ENCODE measurements around the gene MTMR4.
"Not testable (repeated sequence)": the region's sequence is repeated elsewhere in the genome, so short reads cannot be mapped to it uniquely, and the experiment has no call there.

MTMR4 gene

GRCh38 chr17:58504826-58505351 is 9.5 kb downstream of the MTMR4 start:
- no peaks in the 10 kb centered on the region for H3K79me2 ChIP-seq (ENCODE audit: control insufficient read depth, low read length)
- peaks cover 17% of the 10 kb centered on the region for H3K4me1 ChIP-seq (ENCODE audit: control insufficient read depth, low read length)
- peaks cover 91% of the 10 kb centered on the region for H3K36me3 ChIP-seq (ENCODE audit: control insufficient read depth, low read length)
- H3K9me2 ChIP-seq (replicated peaks; ENCODE audit: control insufficient read depth, low read length): no peaks in the 10 kb centered on the region
- peak overlapping the region; percentile 44 for H3K4me3 ChIP-seq (ENCODE audit: low read length)
- H3K27me3 ChIP-seq (ENCODE audit: control insufficient read depth, low read length): no peaks in the 10 kb centered on the region
- no peaks in the 10 kb centered on the region for H4K20me1 ChIP-seq (ENCODE audit: control insufficient read depth, insufficient read depth, low read depth, low read length)
- H3F3A ChIP-seq (ENCODE audit: control insufficient read depth, insufficient read depth): no peaks in the 10 kb centered on the region
- peak overlapping the region; percentile 56 for H3K27ac ChIP-seq (ENCODE audit: low read depth, low read length)
- H3K4me2 ChIP-seq (ENCODE audit: low read length): peak overlapping the region; percentile 63
- TF ChIP-seq EZH2phosphoT487 (IDR thresholded peaks at IDR 0.05; ENCODE audit: borderline replicate concordance, low read length) (no peak), CTCF (IDR thresholded peaks at IDR 0.05; ENCODE audit: low read depth, low read length, poor library complexity, severe bottlenecking) (no peak)
- no peaks in the 10 kb centered on the region for H3K9me3 ChIP-seq (ENCODE audit: control insufficient read depth, insufficient read depth, low read length)

GRCh38 chr17:58503866-58504265 is 10.6 kb downstream of the MTMR4 start:
- H3K4me3 ChIP-seq (ENCODE audit: low read length): no peak overlapping the region
- no peak overlapping the region for H3K4me2 ChIP-seq (ENCODE audit: low read length)
- TF ChIP-seq EZH2phosphoT487 (IDR thresholded peaks at IDR 0.05; ENCODE audit: borderline replicate concordance, low read length) (no peak), CTCF (IDR thresholded peaks at IDR 0.05; ENCODE audit: low read depth, low read length, poor library complexity, severe bottlenecking) (no peak)
- H3K36me3 ChIP-seq (ENCODE audit: control insufficient read depth, low read length): peaks cover 84% of the 10 kb centered on the region
- peaks cover 17% of the 10 kb centered on the region for H3K4me1 ChIP-seq (ENCODE audit: control insufficient read depth, low read length)
- H3K79me2 ChIP-seq (ENCODE audit: control insufficient read depth, low read length): no peaks in the 10 kb centered on the region
- no peaks in the 10 kb centered on the region for H3F3A ChIP-seq (ENCODE audit: control insufficient read depth, insufficient read depth)
- H3K27me3 ChIP-seq (ENCODE audit: control insufficient read depth, low read length): no peaks in the 10 kb centered on the region
- no peaks in the 10 kb centered on the region for H3K9me2 ChIP-seq (replicated peaks; ENCODE audit: control insufficient read depth, low read length)
- no peaks in the 10 kb centered on the region for H4K20me1 ChIP-seq (ENCODE audit: control insufficient read depth, insufficient read depth, low read depth, low read length)
- H3K27ac ChIP-seq (ENCODE audit: low read depth, low read length): no peak overlapping the region
- H3K9me3 ChIP-seq (ENCODE audit: control insufficient read depth, insufficient read depth, low read length): no peaks in the 10 kb centered on the region

GRCh38 chr17:58503134-58503533 is 11.3 kb downstream of the MTMR4 start:
- H3K4me3 ChIP-seq (ENCODE audit: low read length); H3K27ac ChIP-seq (ENCODE audit: low read depth, low read length); H4K20me1 ChIP-seq (ENCODE audit: control insufficient read depth, insufficient read depth, low read depth, low read length); H3F3A ChIP-seq (ENCODE audit: control insufficient read depth, insufficient read depth); H3K27me3 ChIP-seq (ENCODE audit: control insufficient read depth, low read length); H3K79me2 ChIP-seq (ENCODE audit: control insufficient read depth, low read length); H3K4me2 ChIP-seq (ENCODE audit: low read length); H3K9me2 ChIP-seq (replicated peaks; ENCODE audit: control insufficient read depth, low read length); H3K9me3 ChIP-seq (ENCODE audit: control insufficient read depth, insufficient read depth, low read length): not testable (repeated sequence)
- Histone ChIP-seq H3K36me3 (ENCODE audit: control insufficient read depth, low read length) (peaks cover 81% of the 10 kb centered on the region), H3K4me1 (ENCODE audit: control insufficient read depth, low read length) (peaks cover 17% of the 10 kb centered on the region)

- H4K20me1 ChIP-seq (ENCODE audit: control insufficient read depth, insufficient read depth, low read depth, low read length): no peaks in the 10 kb centered on the region
- no peak overlapping the region for H3K4me2 ChIP-seq (ENCODE audit: low read length)
- no peak for TF ChIP-seq EZH2phosphoT487 (IDR thresholded peaks at IDR 0.05; ENCODE audit: borderline replicate concordance, low read length)
- TF ChIP-seq CTCF (IDR thresholded peaks at IDR 0.05; ENCODE audit: low read depth, low read length, poor library complexity, severe bottlenecking): no peak
- no peaks in the 10 kb centered on the region for H3K9me3 ChIP-seq (ENCODE audit: control insufficient read depth, insufficient read depth, low read length)
- no peaks in the 10 kb centered on the region for H3F3A ChIP-seq (ENCODE audit: control insufficient read depth, insufficient read depth)
- H3K36me3 ChIP-seq (ENCODE audit: control insufficient read depth, low read length): peaks cover 82% of the 10 kb centered on the region
- H3K27me3 ChIP-seq (ENCODE audit: control insufficient read depth, low read length): no peaks in the 10 kb centered on the region
- no peaks in the 10 kb centered on the region for H3K9me2 ChIP-seq (replicated peaks; ENCODE audit: control insufficient read depth, low read length)
- H3K4me3 ChIP-seq (ENCODE audit: low read length): no peak overlapping the region
- no peaks in the 10 kb centered on the region for H3K79me2 ChIP-seq (ENCODE audit: control insufficient read depth, low read length)
- H3K4me1 ChIP-seq (ENCODE audit: control insufficient read depth, low read length): peaks cover 17% of the 10 kb centered on the region
- H3K27ac ChIP-seq (ENCODE audit: low read depth, low read length): no peak overlapping the region
These were observed 13.0 kb downstream of the MTMR4 start for GRCh38 chr17:58501451-58501850.

All from DOHH2 (cell line).